PFSK-1 (cell line): ENCODE results near the gene IL15RA.

Experiments
- FOXP2 ChIP-seq: optimal IDR thresholded peaks from 2 replicates; pipeline ENCODE3; 2011; ENCODE audit warnings: borderline replicate concordance, control low read depth, inconsistent platforms; ENCODE audit not compliant: insufficient read depth; ENCODE audit errors: extremely low read length, extremely low read depth
- POLR2AphosphoS5 ChIP-seq: IDR thresholded peaks from 2 replicates; pipeline ENCODE4 v1.6.1; 2012; ENCODE audit warnings: low read depth, mild to moderate bottlenecking, control low read depth, low read length, moderate library complexity
- REST ChIP-seq, 2 experiments: IDR thresholded peaks; 2 replicates each; pipeline versions ENCODE4 v1.6.1 to v1.8.0; 2011 to 2012; ENCODE audit warnings: low read depth in 2 of 2, low read length in 2 of 2, control low read depth in 1 of 2, inconsistent platforms in 1 of 2, mild to moderate bottlenecking in 1 of 2, moderate library complexity in 1 of 2; ENCODE audit not compliant: insufficient read depth in 1 of 2
- SIN3A ChIP-seq: IDR thresholded peaks from 2 replicates; pipeline ENCODE4 v1.6.1; 2012; ENCODE audit warnings: mild to moderate bottlenecking, low read length, moderate library complexity, borderline replicate concordance; ENCODE audit not compliant: insufficient read depth
- TAF1 ChIP-seq: IDR thresholded peaks from 2 replicates; pipeline ENCODE4 v1.6.1; 2012; ENCODE audit warnings: low read length, control low read depth, borderline replicate concordance; ENCODE audit not compliant: insufficient read depth

Gene IL15RA

DNA sequence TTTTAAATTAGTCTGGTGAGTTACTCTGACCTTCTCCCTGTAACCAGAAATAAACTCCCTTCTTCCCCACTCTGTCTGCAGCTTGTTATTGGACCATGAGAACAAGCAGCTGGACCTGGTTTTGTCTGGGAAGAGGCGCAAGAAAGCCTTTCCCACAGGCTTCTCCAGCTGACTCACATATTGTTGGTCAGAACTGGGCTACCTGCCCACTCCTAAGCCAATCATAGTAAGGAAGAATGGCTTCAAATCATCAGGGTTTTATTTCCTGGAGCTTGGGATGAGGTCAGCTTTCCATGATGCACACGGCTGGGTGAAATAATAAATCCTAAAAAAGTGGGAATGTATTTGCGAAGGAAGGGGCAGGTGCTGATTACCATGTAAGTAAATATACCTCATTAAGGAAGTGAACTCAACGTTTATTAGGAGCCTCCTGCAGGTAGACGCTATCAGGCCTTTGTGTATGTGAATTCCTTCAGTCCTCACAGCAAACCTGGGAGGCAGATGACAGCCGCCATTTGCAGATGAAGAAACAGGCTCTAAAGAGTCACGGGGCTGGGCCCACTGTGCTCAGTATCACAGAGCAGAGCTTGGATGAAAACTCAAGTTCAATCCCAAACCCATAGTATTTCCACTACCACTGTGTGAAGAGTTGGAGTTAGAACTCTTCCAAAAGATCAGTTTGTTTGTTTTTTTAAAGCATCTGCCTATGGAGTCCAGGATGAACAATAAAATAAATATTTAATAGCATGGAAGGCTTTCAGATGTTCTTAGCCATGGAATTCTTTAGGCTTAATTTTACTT lies 32.8 kb downstream of the IL15RA start:
- TF ChIP-seq SIN3A, result no peak
- no peak for TF ChIP-seq TAF1
- TF ChIP-seq REST (IDR thresholded peaks at IDR 0.05; ENCODE audit: insufficient read depth in 1 of 2, low read depth in 2 of 2, low read length in 2 of 2), result no peak
- TF ChIP-seq FOXP2, result no peak
- no peak for TF ChIP-seq POLR2AphosphoS5

DNA sequence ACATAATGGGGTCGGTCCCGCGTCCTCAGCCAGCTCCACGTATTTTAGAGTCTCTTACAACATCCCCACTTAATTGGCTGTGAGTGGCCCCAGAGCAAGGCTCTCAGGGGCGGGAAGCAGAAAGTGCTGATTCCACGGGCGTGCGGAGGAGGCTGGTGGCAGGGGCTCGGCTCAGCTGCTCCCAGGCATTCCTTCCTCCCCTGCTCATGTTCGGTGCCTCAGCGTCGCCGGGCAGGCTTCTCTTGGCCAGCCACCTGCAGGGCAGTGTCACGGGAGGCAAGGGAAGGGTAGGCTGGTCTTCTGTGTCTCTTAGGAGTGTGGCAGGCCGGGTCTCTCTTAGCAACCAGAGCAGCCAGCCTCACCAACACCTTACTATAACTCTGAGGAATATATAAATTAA lies 33.8 kb downstream of the IL15RA start:
- no peak for TF ChIP-seq TAF1
- TF ChIP-seq REST (IDR thresholded peaks at IDR 0.05; ENCODE audit: insufficient read depth in 1 of 2, low read depth in 2 of 2, low read length in 2 of 2), result no peak
- no peak for TF ChIP-seq SIN3A
- TF ChIP-seq POLR2AphosphoS5, result no peak
- TF ChIP-seq FOXP2, result no peak

DNA sequence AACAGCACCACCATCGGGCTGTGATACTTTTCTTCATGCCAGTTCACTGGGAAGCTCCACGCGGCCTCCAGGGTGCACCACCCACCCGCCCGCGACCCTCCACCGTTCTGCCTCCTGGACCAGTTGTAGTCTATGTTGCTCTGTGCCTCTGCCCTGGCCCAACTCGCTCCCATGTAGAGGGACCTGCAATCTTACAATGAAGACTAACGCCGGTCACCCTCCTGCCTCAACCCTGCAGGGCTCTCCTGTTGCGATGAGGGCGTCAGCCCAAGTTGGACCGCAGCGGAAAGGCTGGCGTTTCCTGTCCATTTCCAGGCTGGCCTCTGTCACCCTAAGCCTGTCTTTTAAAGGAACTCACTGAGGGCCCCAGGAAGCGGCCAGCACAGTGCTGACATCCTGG lies 34.9 kb downstream of the IL15RA start:
- TF ChIP-seq FOXP2 (no peak), SIN3A (no peak), REST (IDR thresholded peaks at IDR 0.05; ENCODE audit: insufficient read depth in 1 of 2, low read depth in 2 of 2, low read length in 2 of 2) (no peak), POLR2AphosphoS5 (no peak), TAF1 (no peak)

GRCh38 chr10:5942001-5942400 lies 35.3 kb downstream of the IL15RA start:
- TF ChIP-seq TAF1 (no peak), FOXP2 (no peak), REST (IDR thresholded peaks at IDR 0.05; ENCODE audit: insufficient read depth in 1 of 2, low read depth in 2 of 2, low read length in 2 of 2) (no peak), POLR2AphosphoS5 (no peak), SIN3A (no peak)

DNA sequence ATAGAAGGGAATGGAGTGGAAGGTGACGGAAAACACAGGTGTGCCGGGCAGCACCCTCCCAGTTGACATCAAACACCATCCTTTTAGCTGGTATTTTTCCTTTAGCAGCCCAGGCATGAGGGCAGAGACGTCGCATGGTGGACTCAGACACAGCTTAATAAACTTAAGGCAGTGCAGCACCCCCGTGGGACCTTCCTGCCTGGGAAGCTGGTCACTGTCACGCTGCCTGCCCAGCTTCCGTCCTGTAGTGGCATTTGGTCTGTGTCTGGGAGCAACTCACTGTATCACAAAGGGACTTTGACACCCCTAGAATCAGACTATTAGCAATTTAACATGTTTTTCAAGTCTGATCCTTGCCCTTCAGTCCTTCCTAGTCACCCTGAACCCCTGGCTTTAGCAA lies 35.8 kb downstream of the IL15RA start:
- TF ChIP-seq REST (IDR thresholded peaks at IDR 0.05; ENCODE audit: insufficient read depth in 1 of 2, low read depth in 2 of 2, low read length in 2 of 2) (no peak), SIN3A (no peak), TAF1 (no peak), FOXP2 (no peak), POLR2AphosphoS5 (no peak)
